Thyroid gland (tissue), 4 donors: ENCODE data around the gene CCDC188.

Source experiments
- POLR2A ChIP-seq, 2 donors: fragments of 450-650 bp; IDR thresholded peaks; one replicate each; pipeline ENCODE4 v1.6.1; 2017; ENCODE audit warnings: antibody characterized with exemption in 2 of 2, mild to moderate bottlenecking in 2 of 2, moderate library complexity in 1 of 2
- TF ChIP-seq, protein P1 (sequence below), 6 experiments: fragments of 200-600 bp in 3 of 6; fragments of 450-650 bp in 3 of 6; sonication (generic) in 3 of 6; IDR thresholded peaks; one replicate each; pipeline ENCODE4 v1.5.1; 2016 to 2019; ENCODE audit warnings: antibody characterized with exemption in 6 of 6, mild to moderate bottlenecking in 2 of 6, inconsistent platforms in 1 of 6, moderate library complexity in 1 of 6

DNA sequence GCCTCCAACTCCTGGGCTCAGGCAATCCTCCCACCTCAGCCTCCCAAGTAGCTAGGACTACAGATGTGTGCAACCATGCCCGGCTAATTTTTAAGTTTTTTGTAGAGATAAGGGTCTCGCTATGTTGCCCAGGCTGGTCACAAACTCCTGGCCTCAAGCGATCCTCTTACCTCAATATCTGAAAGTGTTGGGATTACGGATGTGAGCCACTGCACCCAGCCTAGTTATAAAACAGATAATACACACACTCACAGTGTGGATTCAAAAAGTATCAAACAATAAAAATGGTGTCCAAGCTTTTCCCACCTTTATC is 377 bp upstream of the CCDC188 start:
- TF ChIP-seq, protein P1, sequence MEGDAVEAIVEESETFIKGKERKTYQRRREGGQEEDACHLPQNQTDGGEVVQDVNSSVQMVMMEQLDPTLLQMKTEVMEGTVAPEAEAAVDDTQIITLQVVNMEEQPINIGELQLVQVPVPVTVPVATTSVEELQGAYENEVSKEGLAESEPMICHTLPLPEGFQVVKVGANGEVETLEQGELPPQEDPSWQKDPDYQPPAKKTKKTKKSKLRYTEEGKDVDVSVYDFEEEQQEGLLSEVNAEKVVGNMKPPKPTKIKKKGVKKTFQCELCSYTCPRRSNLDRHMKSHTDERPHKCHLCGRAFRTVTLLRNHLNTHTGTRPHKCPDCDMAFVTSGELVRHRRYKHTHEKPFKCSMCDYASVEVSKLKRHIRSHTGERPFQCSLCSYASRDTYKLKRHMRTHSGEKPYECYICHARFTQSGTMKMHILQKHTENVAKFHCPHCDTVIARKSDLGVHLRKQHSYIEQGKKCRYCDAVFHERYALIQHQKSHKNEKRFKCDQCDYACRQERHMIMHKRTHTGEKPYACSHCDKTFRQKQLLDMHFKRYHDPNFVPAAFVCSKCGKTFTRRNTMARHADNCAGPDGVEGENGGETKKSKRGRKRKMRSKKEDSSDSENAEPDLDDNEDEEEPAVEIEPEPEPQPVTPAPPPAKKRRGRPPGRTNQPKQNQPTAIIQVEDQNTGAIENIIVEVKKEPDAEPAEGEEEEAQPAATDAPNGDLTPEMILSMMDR (IDR thresholded peaks at IDR 0.05): no peak
- TF ChIP-seq POLR2A (IDR thresholded peaks at IDR 0.05): no peak
